ENCODE results near the gene KCNK2.

DNA sequence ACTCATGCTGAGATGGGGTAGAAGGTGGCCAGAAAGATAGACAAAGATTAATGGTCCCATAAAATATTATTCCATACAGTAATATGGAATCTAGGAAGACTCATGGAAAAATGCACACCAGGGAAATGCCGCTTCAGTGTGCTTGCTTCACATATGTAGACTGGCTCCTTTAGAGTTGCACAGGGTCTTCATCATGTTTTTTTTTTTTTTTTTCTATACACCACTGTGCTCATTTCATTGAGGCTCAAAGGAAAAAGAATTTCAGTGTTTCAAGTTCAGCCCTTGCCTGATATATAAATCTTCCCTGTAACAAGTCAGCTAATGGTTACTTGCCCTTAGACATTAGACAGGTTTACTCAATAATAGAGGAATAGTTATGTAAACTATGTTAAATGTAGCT is 33.2 kb downstream of the KCNK2 start:
- TF ChIP-seq CTCF (IDR thresholded peaks at IDR 0.05; ENCODE audit: low read depth, low read length, poor library complexity, severe bottlenecking): no peak
- TF ChIP-seq EZH2phosphoT487 (IDR thresholded peaks at IDR 0.05; ENCODE audit: borderline replicate concordance, low read length): no peak
